Trophoblast cell (in vitro differentiated cells and primary cell): ENCODE measurements around the gene TRMO.

Experiments used
- DNase-seq, 2 donors: peaks; one replicate each; pipeline ENCODE4 v3.0.0-alpha.2; 2016
- H2AFZ ChIP-seq: 2 replicates; pipeline ENCODE4 v1.6.1; 2013; ENCODE audit warnings: low read length, moderate library complexity, mild to moderate bottlenecking; ENCODE audit not compliant: insufficient read depth, poor library complexity
- H2AK5ac ChIP-seq: 2 replicates; pipeline ENCODE4 v1.6.1; 2013; ENCODE audit warnings: mild to moderate bottlenecking, low read length
- H2BK120ac ChIP-seq: 2 replicates; pipeline ENCODE4 v1.6.1; 2013; ENCODE audit warnings: low read length, mild to moderate bottlenecking, moderate library complexity; ENCODE audit not compliant: insufficient read depth, poor library complexity
- H2BK12ac ChIP-seq: 2 replicates; pipeline ENCODE4 v1.6.1; 2013; ENCODE audit warnings: mild to moderate bottlenecking, low read length, moderate library complexity
- H2BK5ac ChIP-seq: 2 replicates; pipeline ENCODE4 v1.6.1; 2013; ENCODE audit warnings: low read length, low read depth, moderate library complexity, mild to moderate bottlenecking; ENCODE audit not compliant: poor library complexity
- H3K14ac ChIP-seq: 2 replicates; pipeline ENCODE4 v1.6.1; 2013; ENCODE audit warnings: mild to moderate bottlenecking, low read length
- H3K18ac ChIP-seq: 2 replicates; pipeline ENCODE4 v1.6.1; 2013; ENCODE audit warnings: mild to moderate bottlenecking, low read length
- H3K23ac ChIP-seq: 2 replicates; pipeline ENCODE4 v1.6.1; 2013; ENCODE audit warnings: low read length
- H3K27ac ChIP-seq: 2 replicates; pipeline ENCODE4 v1.5.1; 2013; ENCODE audit warnings: low read depth, mild to moderate bottlenecking, inconsistent platforms, low read length, moderate library complexity
- H3K27me3 ChIP-seq: 2 replicates; pipeline ENCODE4 v1.6.1; 2013; ENCODE audit warnings: inconsistent platforms, mild to moderate bottlenecking, low read length, moderate library complexity; ENCODE audit not compliant: insufficient read depth
- H3K36me3 ChIP-seq, 2 experiments: 1 replicate in 1 of 2; 2 replicates in 1 of 2; pipeline ENCODE4 v1.6.1; 2013; ENCODE audit warnings: low read length in 2 of 2, mild to moderate bottlenecking in 2 of 2, moderate library complexity in 1 of 2; ENCODE audit not compliant: insufficient read depth in 2 of 2, control insufficient read depth in 1 of 2
- H3K4ac ChIP-seq: 2 replicates; pipeline ENCODE4 v1.6.1; 2013; ENCODE audit warnings: low read depth, mild to moderate bottlenecking, low read length, moderate library complexity
- H3K4me1 ChIP-seq, 2 experiments: 1 replicate in 1 of 2; 2 replicates in 1 of 2; pipeline ENCODE4 v1.6.1; 2013; ENCODE audit warnings: low read length in 2 of 2, mild to moderate bottlenecking in 2 of 2, moderate library complexity in 1 of 2; ENCODE audit not compliant: insufficient read depth in 2 of 2, control insufficient read depth in 1 of 2
- H3K4me2 ChIP-seq: 2 replicates; pipeline ENCODE4 v1.6.1; 2013; ENCODE audit warnings: inconsistent platforms, mild to moderate bottlenecking, low read length, moderate library complexity
- H3K4me3 ChIP-seq: 2 replicates; pipeline ENCODE4 v1.5.1; 2013; ENCODE audit warnings: mild to moderate bottlenecking, low read depth, low read length, inconsistent platforms
- H3K79me1 ChIP-seq: one replicate; pipeline ENCODE4 v1.6.1; 2013; ENCODE audit warnings: low read length
- H3K79me2 ChIP-seq: 2 replicates; pipeline ENCODE4 v1.6.1; 2013; ENCODE audit warnings: low read length, mild to moderate bottlenecking; ENCODE audit not compliant: control insufficient read depth, insufficient read depth, poor library complexity
- H3K9ac ChIP-seq: 2 replicates; pipeline ENCODE4 v1.6.1; 2013; ENCODE audit warnings: mild to moderate bottlenecking, low read length
- H3K9me3 ChIP-seq: 2 replicates; pipeline ENCODE4 v1.6.1; 2013; ENCODE audit warnings: low read depth, mild to moderate bottlenecking, control low read depth, inconsistent platforms, low read length; ENCODE audit not compliant: insufficient read depth
- H4K12ac ChIP-seq: 2 replicates; pipeline ENCODE4 v1.6.1; 2013; ENCODE audit warnings: low read depth, mild to moderate bottlenecking, low read length, moderate library complexity
- H4K8ac ChIP-seq: 2 replicates; pipeline ENCODE4 v1.6.1; 2013; ENCODE audit warnings: low read depth, mild to moderate bottlenecking, low read length, moderate library complexity
- H4K91ac ChIP-seq: one replicate; pipeline ENCODE4 v1.6.1; 2013; ENCODE audit warnings: low read depth, mild to moderate bottlenecking, low read length, moderate library complexity
- WGBS: extraction: QIAGEN DNeasy Blood & Tissue Kit; methylation state at CpG from one replicate; pipeline ENCODE4 v1.1.7; 2013; ENCODE audit warnings: missing lambda C conversion rate; ENCODE audit not compliant: insufficient read length, insufficient coverage; ENCODE audit errors: extremely low coverage; 5-methylcytosine and 5-hydroxymethylcytosine counted together

Gene TRMO

GRCh38 chr9:97924386-97924785, 2.1 kb upstream of the TRMO start:
- Histone ChIP-seq H3K4me3 (no peak overlapping the region), H3K14ac (no peak overlapping the region), H4K12ac (no peak overlapping the region), H2BK120ac (no peak overlapping the region), H3K27me3 (no peaks in the 10 kb centered on the region), H2AFZ (no peak overlapping the region), H3K9ac (no peak overlapping the region), H3K23ac (no peak overlapping the region), H3K18ac (no peak overlapping the region), H3K79me1 (peaks cover 4% of the 10 kb centered on the region), H2BK12ac (no peak overlapping the region), H3K36me3 (no peaks in the 10 kb centered on the region), H3K4me2 (no peak overlapping the region), H3K4me1 (no peaks in the 10 kb centered on the region), H3K79me2 (no peaks in the 10 kb centered on the region), H4K8ac (no peak overlapping the region), H4K91ac (no peak overlapping the region), H3K9me3 (no peaks in the 10 kb centered on the region), H2BK5ac (no peak overlapping the region), H3K4ac (no peak overlapping the region), H2AK5ac (no peak overlapping the region), H3K27ac (no peak overlapping the region)
- DNase-seq = no peak
- no CpG with 5 or more reads among the region's 4 CpGs for WGBS

DNA sequence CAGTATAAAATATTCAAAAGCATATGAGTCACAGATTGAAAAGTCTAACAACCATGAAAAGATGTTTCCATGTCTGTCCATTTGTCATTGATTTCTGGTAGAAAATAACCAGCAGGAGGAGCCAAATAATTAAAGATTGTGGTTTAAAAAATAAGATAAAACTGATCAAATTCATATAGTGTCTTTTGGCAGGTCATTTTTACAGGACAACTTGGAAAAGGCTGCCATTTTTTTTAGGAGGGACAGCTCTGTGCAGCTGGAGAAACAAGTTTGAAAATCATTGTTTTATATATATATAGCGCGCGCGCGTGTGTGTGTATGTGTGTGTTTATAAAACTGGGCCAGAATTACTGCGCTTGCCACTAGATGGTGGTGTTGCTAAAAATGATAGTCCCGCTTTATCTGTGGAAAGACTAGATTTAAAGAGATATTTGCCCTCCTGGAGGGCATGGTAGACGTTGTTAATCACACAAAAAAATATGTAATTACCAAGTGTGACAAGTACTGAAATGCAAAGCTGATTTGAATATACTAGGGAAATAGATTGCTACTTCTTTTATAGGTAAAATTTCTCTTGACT, 1.3 kb upstream of the TRMO start:
- Histone ChIP-seq H2BK120ac (no peak overlapping the region), H3K23ac (no peak overlapping the region), H2AFZ (no peak overlapping the region), H3K9me3 (no peaks in the 10 kb centered on the region), H3K4ac (no peak overlapping the region), H4K91ac (no peak overlapping the region), H3K14ac (no peak overlapping the region), H3K27ac (no peak overlapping the region), H3K4me2 (peak overlapping the region; percentile 58), H3K4me1 (no peaks in the 10 kb centered on the region), H3K79me1 (peaks cover 4% of the 10 kb centered on the region), H3K4me3 (no peak overlapping the region), H3K36me3 (no peaks in the 10 kb centered on the region), H2AK5ac (no peak overlapping the region), H2BK5ac (no peak overlapping the region), H3K27me3 (no peaks in the 10 kb centered on the region), H2BK12ac (no peak overlapping the region), H3K9ac (no peak overlapping the region), H3K18ac (no peak overlapping the region), H4K8ac (no peak overlapping the region), H4K12ac (no peak overlapping the region), H3K79me2 (no peaks in the 10 kb centered on the region)
- WGBS = no CpG with 5 or more reads among the region's 8 CpGs
- peak; percentile 78 to 88 for DNase-seq

DNA sequence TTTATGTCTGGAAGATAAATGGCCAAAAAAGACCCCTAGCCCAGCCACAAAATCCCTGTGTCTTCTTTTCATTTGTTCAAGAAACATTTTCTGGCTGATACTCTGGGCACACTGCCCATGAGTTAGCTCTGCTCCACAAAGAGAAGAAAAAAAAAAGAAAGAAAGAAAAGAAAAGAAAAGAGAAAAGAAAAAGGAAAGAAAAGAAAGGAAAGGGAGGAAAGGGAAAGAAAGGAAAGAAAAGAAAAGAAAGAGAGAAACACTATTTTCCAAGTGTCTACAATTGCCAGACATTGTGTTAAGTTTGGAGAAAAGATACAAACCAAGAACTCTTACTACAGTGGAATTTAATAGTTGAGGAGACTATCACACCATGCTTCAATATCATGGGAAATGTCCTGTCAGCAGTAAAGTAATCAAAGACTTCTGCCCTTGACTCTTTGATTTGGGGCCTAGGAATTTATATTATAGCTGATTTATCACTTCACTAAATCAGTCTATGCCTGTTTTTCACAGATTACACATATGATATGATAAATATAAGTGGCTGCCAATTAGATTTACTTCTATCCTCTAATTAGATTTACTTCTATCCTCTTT, 3.0 kb downstream of the TRMO start:
- H3K4me1 ChIP-seq = no peaks in the 10 kb centered on the region
- H4K91ac ChIP-seq = no peak overlapping the region
- no peak overlapping the region for H2BK5ac ChIP-seq
- H3K27ac ChIP-seq = no peak overlapping the region
- no peak overlapping the region for H3K4me3 ChIP-seq
- no peak for DNase-seq
- H3K9me3 ChIP-seq = no peaks in the 10 kb centered on the region
- H3K4ac ChIP-seq = no peak overlapping the region
- no peak overlapping the region for H3K23ac ChIP-seq
- no peak overlapping the region for H3K9ac ChIP-seq
- no peak overlapping the region for H2AK5ac ChIP-seq
- no peak overlapping the region for H2AFZ ChIP-seq
- H2BK12ac ChIP-seq = no peak overlapping the region
- H2BK120ac ChIP-seq = no peak overlapping the region
- H3K14ac ChIP-seq = no peak overlapping the region
- H3K79me2 ChIP-seq = no peaks in the 10 kb centered on the region
- H3K27me3 ChIP-seq = no peaks in the 10 kb centered on the region
- no peak overlapping the region for H4K12ac ChIP-seq
- peaks cover 4% of the 10 kb centered on the region for H3K79me1 ChIP-seq
- H3K36me3 ChIP-seq = no peaks in the 10 kb centered on the region
- no peak overlapping the region for H4K8ac ChIP-seq
- H3K18ac ChIP-seq = no peak overlapping the region
- H3K4me2 ChIP-seq = no peak overlapping the region

GRCh38 chr9:97918611-97919010, 3.7 kb downstream of the TRMO start:
- H4K12ac ChIP-seq = no peak overlapping the region
- H2BK120ac ChIP-seq = no peak overlapping the region
- no peak overlapping the region for H2AFZ ChIP-seq
- H3K4me1 ChIP-seq = no peaks in the 10 kb centered on the region
- H3K9ac ChIP-seq = no peak overlapping the region
- no peak overlapping the region for H3K18ac ChIP-seq
- no peak overlapping the region for H2BK12ac ChIP-seq
- H3K79me2 ChIP-seq = no peaks in the 10 kb centered on the region
- H4K91ac ChIP-seq = no peak overlapping the region
- H3K79me1 ChIP-seq = peaks cover 4% of the 10 kb centered on the region
- no peak overlapping the region for H3K23ac ChIP-seq
- no peak overlapping the region for H2AK5ac ChIP-seq
- H3K14ac ChIP-seq = no peak overlapping the region
- H3K4me2 ChIP-seq = no peak overlapping the region
- no peak overlapping the region for H3K4me3 ChIP-seq
- no peak overlapping the region for H2BK5ac ChIP-seq
- no peak overlapping the region for H4K8ac ChIP-seq
- no CpG with 5 or more reads among the region's 4 CpGs for WGBS
- DNase-seq = no peak
- H3K9me3 ChIP-seq = no peaks in the 10 kb centered on the region
- H3K27me3 ChIP-seq = no peaks in the 10 kb centered on the region
- no peak overlapping the region for H3K27ac ChIP-seq
- H3K36me3 ChIP-seq = no peaks in the 10 kb centered on the region
- H3K4ac ChIP-seq = no peak overlapping the region
